HepG2 (cell line): ENCODE results near the gene TRIM31. TPM values are rescaled to one million over a fixed set of nuclear protein-coding genes. Genes with fewer than 3 reads are reported as not detected.
A peak's percentile ranks its signal among the peaks of the same experiment; 100 is the strongest.

Experiments used
- AGO2 ChIP-seq: fragments of 200-400 bp; formaldehyde crosslinking; optimal IDR thresholded peaks from 2 replicates; pipeline ENCODE3; 2017; ENCODE audit warnings: mild to moderate bottlenecking, low read depth, low read length, moderate library complexity
- CCDC6 ChIP-seq: sonication (generic); formaldehyde crosslinking; IDR thresholded peaks from 2 replicates; pipeline ENCODE4 v1.8.1; 2022; ENCODE audit warnings: mild to moderate bottlenecking, missing genetic modification reagents, moderate library complexity
- EHMT2 ChIP-seq: fragments of 200-600 bp; sonication (generic); IDR thresholded peaks from 2 replicates; pipeline ENCODE4 v1.7.0; 2017; ENCODE audit warnings: antibody characterized with exemption, low read depth, low read length, borderline replicate concordance
- HIVEP1 ChIP-seq: sonication (generic); formaldehyde crosslinking; IDR thresholded peaks from 2 replicates; pipeline ENCODE4 v1.4.0; 2020; ENCODE audit warnings: mild to moderate bottlenecking, missing genetic modification reagents
- KDM3A ChIP-seq: IDR thresholded peaks from 2 replicates; pipeline ENCODE4 v1.6.1; 2018; ENCODE audit warnings: low read depth, missing compliant biosample characterization
- MEIS2 ChIP-seq: sonication (generic); formaldehyde crosslinking; IDR thresholded peaks from 2 replicates; pipeline ENCODE4 v1.9.0; 2021; ENCODE audit warnings: mild to moderate bottlenecking, missing genetic modification reagents
- NCOA1 ChIP-seq: sonication (generic); formaldehyde crosslinking; IDR thresholded peaks from 2 replicates; pipeline ENCODE4 v1.9.0; 2021; ENCODE audit warnings: missing genetic modification reagents
- NR2F1 ChIP-seq, 2 experiments: fragments of 450-650 bp in 1 of 2; formaldehyde crosslinking in 1 of 2; IDR thresholded peaks; 2 replicates each; pipeline versions ENCODE4 v1.5.0 to v1.6.1; 2016 to 2020; ENCODE audit warnings: mild to moderate bottlenecking in 1 of 2, missing compliant biosample characterization in 1 of 2, missing genetic modification reagents in 1 of 2, moderate library complexity in 1 of 2
- NR2F2 ChIP-seq: IDR thresholded peaks from 2 replicates; pipeline ENCODE4 v1.6.1; 2012; ENCODE audit warnings: low read depth, inconsistent platforms, borderline replicate concordance
- POLR2AphosphoS5 ChIP-seq: IDR thresholded peaks from 2 replicates; pipeline ENCODE4 v1.6.1; 2012; ENCODE audit warnings: low read depth, low read length
- PRDM10 ChIP-seq: sonication (generic); formaldehyde crosslinking; IDR thresholded peaks from 2 replicates; pipeline ENCODE4 v1.4.0; 2020; ENCODE audit warnings: low read depth, missing genetic modification reagents
- RFXANK ChIP-seq: IDR thresholded peaks from 2 replicates; pipeline ENCODE4 v1.6.1; 2016
- TIGD3 ChIP-seq: sonication (generic); formaldehyde crosslinking; IDR thresholded peaks from 2 replicates; pipeline ENCODE4 v1.5.1; 2020; ENCODE audit warnings: mild to moderate bottlenecking, missing genetic modification reagents, borderline replicate concordance
- ZBTB20 ChIP-seq: sonication (generic); formaldehyde crosslinking; IDR thresholded peaks from 2 replicates; pipeline ENCODE4 v1.8.1; 2023; ENCODE audit warnings: missing genetic modification reagents, low read depth, mild to moderate bottlenecking, borderline replicate concordance
- ZMYM2 ChIP-seq: sonication (generic); formaldehyde crosslinking; IDR thresholded peaks from 2 replicates; pipeline ENCODE4 v1.8.0; 2022; ENCODE audit warnings: mild to moderate bottlenecking, missing genetic modification reagents
- ZNF12 ChIP-seq: sonication (generic); formaldehyde crosslinking; IDR thresholded peaks from 2 replicates; pipeline ENCODE4 v1.5.0; 2020; ENCODE audit warnings: missing genetic modification reagents
- ZNF264 ChIP-seq: sonication (generic); formaldehyde crosslinking; IDR thresholded peaks from 2 replicates; pipeline ENCODE4 v1.4.0; 2020; ENCODE audit warnings: missing genetic modification reagents
- ZNF569 ChIP-seq: sonication (generic); formaldehyde crosslinking; IDR thresholded peaks from 2 replicates; pipeline ENCODE4 v1.5.0; 2020; ENCODE audit warnings: mild to moderate bottlenecking, missing genetic modification reagents, moderate library complexity, borderline replicate concordance
- ZNF75D ChIP-seq: sonication (generic); formaldehyde crosslinking; IDR thresholded peaks from 2 replicates; pipeline ENCODE4 v1.8.1; 2023; ENCODE audit warnings: missing genetic modification reagents, mild to moderate bottlenecking, borderline replicate concordance
- ZNF83 ChIP-seq: sonication (generic); formaldehyde crosslinking; IDR thresholded peaks from 2 replicates; pipeline ENCODE4 v1.4.0; 2020; ENCODE audit warnings: missing genetic modification reagents, mild to moderate bottlenecking, borderline replicate concordance
- ZNF841 ChIP-seq: sonication (generic); formaldehyde crosslinking; IDR thresholded peaks from 2 replicates; pipeline ENCODE4 v1.8.1; 2023; ENCODE audit warnings: missing genetic modification reagents, borderline replicate concordance
- ZSCAN20 ChIP-seq: sonication (generic); formaldehyde crosslinking; IDR thresholded peaks from 2 replicates; pipeline ENCODE4 v1.4.0; 2020; ENCODE audit warnings: missing genetic modification reagents, mild to moderate bottlenecking, borderline replicate concordance
- polyA plus RNA-seq, 8 experiments: library from polyadenylated mRNA; depleted of rRNA in 3 of 8; stranded (reverse) in 7 of 8; unstranded in 1 of 8; fragments of >200 nt; fragmentation: Illumina TruSeq in 4 of 8; extraction: Trizol in 4 of 8; gene quantifications; 2 replicates each; pipeline versions ENCODE4 v1.2.1 to v1.2.3, GENCODE V29; 2011 to 2016; ENCODE audit warnings: low read depth in 4 of 8, missing spikeins in 1 of 8, mixed read lengths in 1 of 8; ENCODE audit not compliant: insufficient read depth in 1 of 8
- total RNA-seq, 5 experiments: library from RNA; depleted of rRNA; stranded (reverse); fragments of >200 nt; fragmentation: Illumina TruSeq; extraction: Trizol; gene quantifications; 2 replicates each; pipeline ENCODE4 v1.2.3, GENCODE V29; 2016; ENCODE audit warnings: low read depth in 1 of 5
- TF ChIP-seq, protein P1 (sequence below): sonication (generic); formaldehyde crosslinking; IDR thresholded peaks from 2 replicates; pipeline ENCODE4 v1.4.0; 2020; ENCODE audit warnings: missing genetic modification reagents

The TRIM31 gene
- total and polyA plus RNA-seq, 2 of the 13 experiments (the other 11 are each of a cell fraction or from before 2014, with no cell fraction given), result 0.13 to 0.51 TPM

DNA sequence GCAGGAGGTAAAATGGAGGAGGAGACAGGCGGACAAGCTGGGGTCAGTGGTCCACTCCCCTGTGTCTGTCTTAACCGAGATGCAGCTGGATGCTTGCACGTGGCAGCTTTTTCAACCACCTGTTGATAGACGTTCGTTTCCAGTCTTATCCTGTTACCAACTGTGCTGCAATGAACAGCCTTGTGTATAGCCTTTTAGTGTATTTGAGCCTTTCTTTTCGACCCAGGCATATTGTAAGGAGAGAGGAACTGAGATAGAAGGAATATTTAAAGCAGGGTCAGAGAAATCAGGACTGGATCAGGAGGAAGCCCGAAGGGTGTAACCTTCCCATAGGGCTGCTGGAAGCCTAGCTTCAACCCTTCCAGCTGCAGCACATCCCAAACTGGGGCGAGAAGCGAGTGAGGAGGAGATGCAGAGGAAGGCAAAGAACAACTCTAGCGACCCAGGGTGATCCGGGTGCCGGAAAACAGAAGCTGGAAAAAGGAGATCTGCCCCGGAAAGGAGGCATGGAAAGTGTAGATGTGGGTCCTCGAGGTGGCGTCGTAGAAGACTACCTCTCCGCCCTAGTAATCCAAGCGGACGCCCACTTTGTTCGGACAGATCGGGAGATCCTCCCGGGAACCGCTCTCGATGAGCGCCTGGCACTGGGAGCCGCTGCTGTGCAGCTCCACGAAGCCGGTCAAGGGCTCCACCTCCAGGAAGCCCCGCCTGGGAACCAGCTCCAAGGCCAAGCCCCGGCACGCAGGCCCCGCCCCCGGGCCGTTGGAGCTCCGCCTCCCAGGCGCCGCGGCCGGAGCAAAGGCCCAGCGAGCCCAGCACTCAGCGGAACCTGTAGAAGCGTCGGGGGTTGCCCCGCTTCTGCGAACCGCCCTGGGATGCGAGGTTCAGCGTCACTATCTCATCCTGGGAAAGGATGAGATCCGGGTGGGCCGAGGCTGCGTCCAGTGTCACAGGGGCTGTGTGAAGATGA is 11.2 kb downstream of the TRIM31 start (continued):
- no peak for TF ChIP-seq ZNF75D (CRISPR knock-in tag)
- peak; percentile 36; the same call in 1 of the 2 replicates for TF ChIP-seq ZNF12 (CRISPR knock-in tag)
- TF ChIP-seq, protein P1, sequence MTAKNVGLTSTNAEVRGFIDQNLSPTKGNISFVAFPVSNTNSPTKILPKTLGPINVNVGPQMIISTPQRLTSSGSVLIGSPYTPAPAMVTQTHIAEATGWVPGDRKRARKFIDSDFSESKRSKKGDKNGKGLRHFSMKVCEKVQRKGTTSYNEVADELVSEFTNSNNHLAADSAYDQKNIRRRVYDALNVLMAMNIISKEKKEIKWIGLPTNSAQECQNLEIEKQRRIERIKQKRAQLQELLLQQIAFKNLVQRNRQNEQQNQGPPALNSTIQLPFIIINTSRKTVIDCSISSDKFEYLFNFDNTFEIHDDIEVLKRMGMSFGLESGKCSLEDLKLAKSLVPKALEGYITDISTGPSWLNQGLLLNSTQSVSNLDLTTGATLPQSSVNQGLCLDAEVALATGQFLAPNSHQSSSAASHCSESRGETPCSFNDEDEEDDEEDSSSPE (CRISPR knock-in tag), result peak; percentile 69
- peak; percentile 70 for TF ChIP-seq RFXANK
- peak; percentile 82; the same call in 1 of the 2 replicates for TF ChIP-seq CCDC6 (CRISPR knock-in tag)
- TF ChIP-seq ZNF841 (CRISPR knock-in tag), result no peak
- no peak; the same call in 1 of the 2 replicates for TF ChIP-seq ZBTB20 (CRISPR knock-in tag)
- TF ChIP-seq NCOA1 (CRISPR knock-in tag), result 0 out of 2 replicates have a peak, but pooled peaks have one; percentile 24
- 0 out of 2 replicates have a peak, but pooled peaks have one; percentile 50 for TF ChIP-seq ZSCAN20 (CRISPR knock-in tag)
- no peak for TF ChIP-seq EHMT2
- TF ChIP-seq HIVEP1 (CRISPR knock-in tag), result peak; percentile 88; the same call in 1 of the 2 replicates
- TF ChIP-seq POLR2AphosphoS5, result peak; percentile 99
- TF ChIP-seq ZNF264, result peak; percentile 23; the same call in 1 of the 2 replicates
- no peak for TF ChIP-seq NR2F1 (CRISPR knock-in tag; IDR thresholded peaks at IDR 0.05)
- peak; percentile 97 for TF ChIP-seq PRDM10 (CRISPR knock-in tag)
- no peak for TF ChIP-seq TIGD3
- TF ChIP-seq ZNF83, result peak; percentile 50; the same call in 1 of the 2 replicates
- 0 out of 2 replicates have a peak, but pooled peaks have one; percentile 24 for TF ChIP-seq MEIS2
- no peak for TF ChIP-seq ZMYM2 (CRISPR knock-in tag)
- no peak; the same call in 1 of the 2 replicates for TF ChIP-seq NR2F2
- no peak; the same call in 1 of the 2 replicates for TF ChIP-seq KDM3A (CRISPR knock-in tag)
- no peak for TF ChIP-seq AGO2
- no peak; the same call in 1 of the 2 replicates for TF ChIP-seq ZNF569 (CRISPR knock-in tag)
